Peyer's patch (tissue), 4 donors: ENCODE measurements around the gene JAM2. TPM values are rescaled to one million over a fixed set of nuclear protein-coding genes. Genes with fewer than 3 reads are reported as not detected.

Experiments used
- DNase-seq, 3 donors: peaks; one replicate each; pipeline ENCODE4 v3.0.0-alpha.2; 2017 to 2019
- H3K27ac ChIP-seq, 4 donors: fragments of 200-600 bp; sonication (generic); one replicate each; pipeline ENCODE4 v1.5.1; 2016 to 2019
- H3K27me3 ChIP-seq, 2 donors: fragments of 200-600 bp; sonication (generic); one replicate each; pipeline ENCODE4 v1.5.1; 2019
- H3K36me3 ChIP-seq, 3 donors: fragments of 200-600 bp; sonication (generic); one replicate each; pipeline ENCODE4 v1.5.1; 2016 to 2019
- H3K4me1 ChIP-seq, 4 donors: fragments of 200-600 bp; sonication (generic); one replicate each; pipeline ENCODE4 v1.5.1; 2016 to 2019
- H3K4me3 ChIP-seq, 4 donors: fragments of 200-600 bp; sonication (generic); 1 replicate in 3 of 4; 2 replicates in 1 of 4; pipeline ENCODE4 v1.5.1; 2016 to 2019; ENCODE audit warnings: mild to moderate bottlenecking in 1 of 4
- H3K9me3 ChIP-seq, 4 donors: fragments of 200-600 bp; sonication (generic); one replicate each; pipeline ENCODE4 v1.5.1; 2016 to 2019; ENCODE audit warnings: mild to moderate bottlenecking in 1 of 4
- CTCF ChIP-seq, 6 experiments: fragments of 450-650 bp in 4 of 6; fragments of 200-600 bp in 2 of 6; sonication (generic) in 1 of 6; IDR thresholded peaks; one replicate each; pipeline ENCODE4 v1.5.1; 2017 to 2019; ENCODE audit warnings: antibody characterized with exemption in 6 of 6, mild to moderate bottlenecking in 3 of 6, moderate library complexity in 1 of 6
- POLR2A ChIP-seq, 2 donors: fragments of 450-650 bp; IDR thresholded peaks; one replicate each; pipeline ENCODE4 v1.5.1; 2017; ENCODE audit warnings: antibody characterized with exemption in 2 of 2, mild to moderate bottlenecking in 2 of 2, moderate library complexity in 2 of 2
- total RNA-seq, 4 donors: library from RNA; depleted of rRNA; stranded (reverse); fragments of >200 nt; gene quantifications; one replicate each; pipeline ENCODE4 v1.1.0, GENCODE V29; 2016

Gene JAM2
- total RNA-seq, 4 donors from 2014 or later: 4.2 to 23.1 (median 9.2) TPM

GRCh38 chr21:25735646-25736597 lies 96.9 kb downstream of the JAM2 start:
- Histone ChIP-seq H3K36me3 (no peaks in the 10 kb centered on the region), H3K9me3 (no peaks in the 10 kb centered on the region), H3K27ac (peak overlapping the region; percentile 96 to 99 (median 98)), H3K4me3 (peak overlapping the region; percentile 88 to 97 (median 94)), H3K27me3 (no peaks in the 10 kb centered on the region), H3K4me1 (peaks cover 0 to 39% (median 3%) of the 10 kb centered on the region in 4 donors)
- no peak for TF ChIP-seq CTCF (IDR thresholded peaks at IDR 0.05)
- TF ChIP-seq POLR2A (IDR thresholded peaks at IDR 0.05): no peak
- peak; percentile 84 to 93 (median 85) for DNase-seq

- TF ChIP-seq CTCF (IDR thresholded peaks at IDR 0.05) (no peak), POLR2A (IDR thresholded peaks at IDR 0.05) (no peak)
- H3K36me3 ChIP-seq: no peaks in the 10 kb centered on the region
- H3K4me3 ChIP-seq: no peak overlapping the region
- H3K27me3 ChIP-seq: no peaks in the 10 kb centered on the region
- DNase-seq: no peak
- no peaks in the 10 kb centered on the region for H3K9me3 ChIP-seq
- H3K4me1 ChIP-seq: peaks cover 0 to 27% (median 3%) of the 10 kb centered on the region in 4 donors
- H3K27ac ChIP-seq: no peak overlapping the region
Observed at GRCh38 chr21:25737421-25737820, 98.4 kb downstream of the JAM2 start.

GRCh38 chr21:25742900-25743299 lies 103.8 kb downstream of the JAM2 start:
- H3K4me3 ChIP-seq: no peak overlapping the region
- no peak for DNase-seq
- no peaks in the 10 kb centered on the region for H3K27me3 ChIP-seq
- no peak for TF ChIP-seq CTCF (IDR thresholded peaks at IDR 0.05)
- TF ChIP-seq POLR2A (IDR thresholded peaks at IDR 0.05): no peak
- H3K9me3 ChIP-seq: no peaks in the 10 kb centered on the region
- peaks cover 0 to 18% (median 0%) of the 10 kb centered on the region in 3 donors for H3K36me3 ChIP-seq
- H3K4me1 ChIP-seq: no peaks in the 10 kb centered on the region
- H3K27ac ChIP-seq: no peak overlapping the region

GRCh38 chr21:25744854-25745253 lies 105.8 kb downstream of the JAM2 start:
- Histone ChIP-seq H3K4me1 (no peaks in the 10 kb centered on the region), H3K36me3 (peaks cover 0 to 29% (median 0%) of the 10 kb centered on the region in 3 donors), H3K4me3 (no peak overlapping the region), H3K27ac (no peak overlapping the region), H3K27me3 (no peaks in the 10 kb centered on the region), H3K9me3 (no peaks in the 10 kb centered on the region)
- TF ChIP-seq CTCF (IDR thresholded peaks at IDR 0.05) (no peak), POLR2A (IDR thresholded peaks at IDR 0.05) (no peak)
- no peak for DNase-seq

- Histone ChIP-seq H3K36me3 (peaks cover 0 to 55% (median 3%) of the 10 kb centered on the region in 3 donors), H3K27me3 (no peaks in the 10 kb centered on the region), H3K4me1 (no peaks in the 10 kb centered on the region), H3K9me3 (no peaks in the 10 kb centered on the region), H3K27ac (no peak overlapping the region), H3K4me3 (no peak overlapping the region)
- TF ChIP-seq POLR2A (IDR thresholded peaks at IDR 0.05) (no peak), CTCF (IDR thresholded peaks at IDR 0.05) (no peak)
- no peak for DNase-seq
Observed at GRCh38 chr21:25750085-25750484, 111.0 kb downstream of the JAM2 start.
